Subcutaneous adipose tissue (tissue), 4 donors: ENCODE measurements around the gene EEFSEC. TPM values are rescaled to one million over a fixed set of nuclear protein-coding genes. Genes with fewer than 3 reads are reported as not detected.

Experiments used
- CTCF ChIP-seq: fragments of 450-650 bp; IDR thresholded peaks from one replicate; pipeline ENCODE4 v1.5.1; 2016; ENCODE audit warnings: low read depth, mild to moderate bottlenecking, control low read depth, antibody characterized with exemption, moderate library complexity
- total RNA-seq, 4 donors: library from RNA; depleted of rRNA; stranded (reverse); fragments of >200 nt; gene quantifications; one replicate each; pipeline ENCODE4 v1.1.0, GENCODE V29; 2016

The EEFSEC gene
- total RNA-seq, 4 donors from 2014 or later: 13.7 to 26.9 (median 17.4) TPM

DNA sequence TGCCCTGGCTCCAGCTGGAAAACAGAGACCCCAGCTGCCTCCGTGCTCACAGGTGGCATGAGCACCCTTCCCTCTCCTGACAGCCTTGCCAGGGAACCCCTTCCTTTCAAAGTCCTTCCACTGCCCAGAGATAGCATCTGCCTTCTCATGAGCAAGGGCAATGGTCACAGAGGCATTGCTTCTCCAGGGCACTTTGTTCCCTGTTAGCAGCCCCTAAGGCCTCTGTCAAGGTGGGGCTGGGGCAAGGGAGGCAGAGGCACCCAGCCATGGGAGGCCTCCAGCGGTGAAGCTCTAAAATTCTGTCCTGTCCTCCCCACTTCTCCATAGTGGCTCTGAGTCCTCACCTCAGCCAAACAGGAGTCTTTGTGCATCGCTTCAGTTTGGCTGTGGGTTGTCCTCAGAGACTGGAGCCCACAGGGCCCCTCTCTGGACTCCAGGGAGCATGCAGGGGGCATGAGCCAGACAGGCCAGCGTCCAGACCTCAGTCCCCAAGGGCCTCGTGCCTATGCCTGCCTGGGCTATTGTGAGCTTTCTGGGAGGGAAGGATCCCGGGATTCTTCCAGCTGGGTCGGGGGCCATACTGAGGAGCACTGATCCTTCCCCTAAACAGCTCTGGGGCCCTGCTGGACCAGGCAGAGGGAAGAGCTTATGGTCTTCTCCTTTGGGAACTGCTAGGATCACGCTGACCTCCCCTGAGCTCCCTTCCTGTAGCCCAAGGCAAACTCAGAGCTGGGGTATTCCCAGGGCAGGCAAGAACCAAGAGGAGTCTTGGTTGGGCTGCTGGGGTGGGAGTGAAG, 206.8 kb downstream of the EEFSEC start:
- no peak for TF ChIP-seq CTCF

- TF ChIP-seq CTCF: no peak
These were observed 207.5 kb downstream of the EEFSEC start for GRCh38 chr3:128360705-128361271.

DNA sequence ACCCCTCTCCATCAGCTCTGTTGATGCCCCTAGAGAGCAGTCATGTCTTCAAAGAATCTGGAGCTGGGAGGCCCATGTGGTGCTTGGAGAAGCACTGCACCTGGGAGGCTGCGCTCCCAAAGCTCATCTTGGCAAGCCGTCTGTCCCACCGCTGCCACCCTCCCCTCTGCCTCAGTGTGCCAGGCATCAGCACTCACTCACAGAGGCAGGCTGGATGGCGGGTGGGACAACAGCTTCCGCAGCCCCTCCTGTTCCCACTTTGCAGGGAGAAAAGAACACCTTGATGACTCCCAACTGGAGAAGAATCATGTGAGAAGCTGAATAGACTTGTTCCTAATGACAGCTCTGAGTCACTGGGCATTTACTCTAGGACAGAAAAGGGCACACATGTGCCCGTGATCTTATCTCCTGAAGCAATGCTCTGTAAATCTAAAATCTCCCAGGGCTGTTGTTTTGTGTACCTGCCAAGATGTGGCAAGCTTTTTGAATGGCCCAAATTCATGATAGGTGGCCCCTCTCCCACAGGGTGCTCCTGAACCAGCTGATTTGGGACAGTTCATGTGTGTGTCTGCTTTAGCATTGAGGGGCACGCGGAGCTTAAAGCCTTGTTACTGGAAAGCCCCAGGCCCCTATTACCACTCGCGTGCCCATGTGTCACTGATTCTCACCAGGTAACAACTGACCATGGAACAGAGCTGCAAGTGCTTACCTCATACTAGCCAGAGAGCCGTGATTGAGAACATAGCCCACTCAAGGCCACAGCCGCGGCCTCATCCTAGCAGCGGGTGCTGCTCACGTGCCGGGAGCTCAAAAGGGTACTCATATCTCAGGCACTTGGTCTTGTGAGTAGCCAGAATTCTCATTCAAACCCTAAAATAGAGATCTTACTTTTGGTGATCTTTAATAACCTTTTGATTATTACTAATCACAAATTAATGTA, 209.0 kb downstream of the EEFSEC start:
- TF ChIP-seq CTCF: no peak

GRCh38 chr3:128364291-128364690, 211.0 kb downstream of the EEFSEC start:
- no peak for TF ChIP-seq CTCF

DNA sequence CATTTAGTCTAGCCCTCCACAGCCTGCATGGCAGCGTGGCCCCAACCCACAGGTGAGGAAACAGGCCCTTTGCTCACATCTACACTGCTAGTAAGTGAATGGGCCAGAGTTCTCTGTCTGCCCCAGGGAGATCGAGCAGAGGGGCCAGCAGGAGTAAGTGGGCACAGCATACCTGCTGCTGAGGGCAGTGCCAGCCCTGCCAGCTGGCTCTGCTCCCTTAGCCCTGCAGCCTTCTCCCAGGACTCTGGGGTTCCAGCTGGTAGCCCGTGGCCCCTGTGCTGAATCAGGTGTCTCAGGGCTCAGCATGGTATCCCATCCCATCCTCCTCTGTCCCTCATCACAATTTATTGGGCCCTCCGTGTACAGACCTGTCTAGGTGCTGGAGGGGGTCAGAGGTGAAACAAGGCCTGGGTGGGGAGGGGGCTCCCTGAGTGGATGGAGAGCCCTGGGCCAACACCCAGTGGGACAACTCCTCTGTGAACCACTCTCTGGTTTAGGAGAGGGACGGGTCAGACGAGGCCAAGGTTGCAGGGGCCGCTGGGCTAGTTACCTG, 211.6 kb downstream of the EEFSEC start:
- TF ChIP-seq CTCF: no peak

DNA sequence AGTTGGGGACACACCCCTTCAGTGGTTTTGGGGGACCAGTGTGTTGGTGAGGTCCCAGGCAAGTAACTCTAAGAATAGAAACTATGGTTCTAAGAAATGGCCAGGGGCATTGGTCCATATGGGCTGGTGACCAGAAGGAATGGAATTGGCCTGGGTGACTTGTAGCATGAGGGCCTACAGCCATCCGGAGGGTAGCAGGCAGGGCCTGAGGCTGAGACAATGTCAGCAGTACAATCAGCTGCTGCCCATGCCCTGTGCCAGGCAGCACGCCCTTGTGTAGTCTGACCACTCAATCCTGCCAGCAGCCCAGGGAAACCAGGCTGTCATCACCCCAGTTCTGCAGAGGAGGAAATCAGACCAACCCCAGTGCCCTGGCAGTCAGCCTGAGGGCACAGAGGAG, 212.9 kb downstream of the EEFSEC start:
- no peak for TF ChIP-seq CTCF
